Spinal cord (tissue), 10 donors: ENCODE measurements around the gene DYSF. TPM values are rescaled to one million over a fixed set of nuclear protein-coding genes. Genes with fewer than 3 reads are reported as not detected.

ENCODE experiments used
- DNase-seq, 6 donors: peaks; one replicate each; pipeline versions ENCODE4 v3.0.0 to v3.0.0-alpha.2; 2013 to 2015; ENCODE audit warnings: low spot score in 6 of 6, low read depth in 4 of 6
- H3K27ac ChIP-seq: one replicate; pipeline ENCODE4 v1.5.1; 2013; ENCODE audit warnings: low read depth, low read length, control low read depth
- H3K27me3 ChIP-seq: one replicate; pipeline ENCODE4 v1.6.1; 2013; ENCODE audit warnings: low read length; ENCODE audit not compliant: control insufficient read depth, insufficient read depth
- H3K36me3 ChIP-seq: one replicate; pipeline ENCODE4 v1.6.1; 2013; ENCODE audit warnings: low read length; ENCODE audit not compliant: control insufficient read depth, insufficient read depth
- H3K4me1 ChIP-seq: one replicate; pipeline ENCODE4 v1.6.1; 2013; ENCODE audit warnings: low read length; ENCODE audit not compliant: control insufficient read depth, insufficient read depth
- H3K4me3 ChIP-seq: one replicate; pipeline ENCODE4 v1.5.1; 2013; ENCODE audit warnings: low read depth, low read length, control low read depth
- H3K9me3 ChIP-seq: one replicate; pipeline ENCODE4 v1.6.1; 2013; ENCODE audit warnings: low read length; ENCODE audit not compliant: control insufficient read depth, insufficient read depth
- WGBS: methylation state at CpG from one replicate; pipeline ENCODE4 v1.1.5; 2013; ENCODE audit warnings: missing lambda C conversion rate; ENCODE audit not compliant: insufficient coverage; 5-methylcytosine and 5-hydroxymethylcytosine counted together
- polyA plus RNA-seq, 2 donors: library from polyadenylated mRNA; unstranded; fragments of 120-200 nt; gene quantifications; one replicate each; pipeline ENCODE4 v1.2.1, GENCODE V29; 2013; ENCODE audit not compliant: insufficient read length in 2 of 2
- total RNA-seq, 2 donors: library from RNA; depleted of rRNA in 1 of 2; stranded (reverse); fragments of 120-200 nt in 1 of 2; fragments of >200 nt in 1 of 2; gene quantifications; one replicate each; pipeline versions ENCODE4 v1.2.3 to v1.2.4, GENCODE V29; 2013 to 2014
- donor health status: healthy.

Gene DYSF
- total and polyA plus RNA-seq, 4 donors = 3.5 to 12.0 (median 6.7) TPM

GRCh38 chr2:71678874-71679273, 225.5 kb downstream of the DYSF start:
- Histone ChIP-seq H3K36me3 (no peaks in the 10 kb centered on the region), H3K27ac (no peak overlapping the region), H3K27me3 (no peaks in the 10 kb centered on the region), H3K4me3 (no peak overlapping the region), H3K9me3 (no peaks in the 10 kb centered on the region), H3K4me1 (no peaks in the 10 kb centered on the region)
- 95% methylated on average over 5 of the region's 6 CpGs for WGBS
- DNase-seq = no peak

GRCh38 chr2:71679491-71679890, 226.1 kb downstream of the DYSF start:
- no peak for DNase-seq
- Histone ChIP-seq H3K9me3 (no peaks in the 10 kb centered on the region), H3K27me3 (no peaks in the 10 kb centered on the region), H3K27ac (no peak overlapping the region), H3K4me3 (no peak overlapping the region), H3K4me1 (no peaks in the 10 kb centered on the region), H3K36me3 (no peaks in the 10 kb centered on the region)
- no CpG with 5 or more reads among the region's 4 CpGs for WGBS

GRCh38 chr2:71680925-71681324, 227.6 kb downstream of the DYSF start:
- 97% methylated on average over 5 of the region's 6 CpGs for WGBS
- no peak for DNase-seq
- no peaks in the 10 kb centered on the region for H3K27me3 ChIP-seq
- H3K27ac ChIP-seq = no peak overlapping the region
- peaks cover 6% of the 10 kb centered on the region for H3K4me1 ChIP-seq
- no peaks in the 10 kb centered on the region for H3K9me3 ChIP-seq
- no peaks in the 10 kb centered on the region for H3K36me3 ChIP-seq
- H3K4me3 ChIP-seq = no peak overlapping the region

GRCh38 chr2:71681626-71682025, 228.3 kb downstream of the DYSF start:
- Histone ChIP-seq H3K27ac (no peak overlapping the region), H3K36me3 (no peaks in the 10 kb centered on the region), H3K9me3 (no peaks in the 10 kb centered on the region), H3K4me1 (peaks cover 6% of the 10 kb centered on the region), H3K27me3 (no peaks in the 10 kb centered on the region), H3K4me3 (no peak overlapping the region)
- DNase-seq = no peak
- 96% methylated on average over 5 of the region's 5 CpGs for WGBS

- no peaks in the 10 kb centered on the region for H3K36me3 ChIP-seq
- H3K4me3 ChIP-seq = no peak overlapping the region
- no peaks in the 10 kb centered on the region for H3K27me3 ChIP-seq
- no peak overlapping the region for H3K27ac ChIP-seq
- H3K9me3 ChIP-seq = no peaks in the 10 kb centered on the region
- 98% methylated on average over 6 of the region's 11 CpGs for WGBS
- no peak for DNase-seq
- peaks cover 7% of the 10 kb centered on the region for H3K4me1 ChIP-seq
These were observed 229.0 kb downstream of the DYSF start for GRCh38 chr2:71682341-71682740.

GRCh38 chr2:71683070-71683469, 229.7 kb downstream of the DYSF start:
- WGBS = 60% methylated on average over 5 of the region's 6 CpGs
- Histone ChIP-seq H3K27me3 (no peaks in the 10 kb centered on the region), H3K4me3 (no peak overlapping the region), H3K4me1 (peaks cover 11% of the 10 kb centered on the region), H3K36me3 (no peaks in the 10 kb centered on the region), H3K9me3 (no peaks in the 10 kb centered on the region), H3K27ac (no peak overlapping the region)
- DNase-seq = no peak

- DNase-seq = no peak
- Histone ChIP-seq H3K36me3 (no peaks in the 10 kb centered on the region), H3K4me1 (peaks cover 11% of the 10 kb centered on the region), H3K27me3 (no peaks in the 10 kb centered on the region), H3K27ac (no peak overlapping the region), H3K9me3 (no peaks in the 10 kb centered on the region), H3K4me3 (no peak overlapping the region)
- WGBS = 91% methylated on average over 1 of the region's 1 CpG
These were observed 230.3 kb downstream of the DYSF start for GRCh38 chr2:71683666-71684065.

GRCh38 chr2:71684226-71685072, 231.1 kb downstream of the DYSF start:
- Histone ChIP-seq H3K27ac (no peak overlapping the region), H3K4me3 (no peak overlapping the region), H3K27me3 (no peaks in the 10 kb centered on the region), H3K36me3 (no peaks in the 10 kb centered on the region), H3K9me3 (no peaks in the 10 kb centered on the region), H3K4me1 (peaks cover 11% of the 10 kb centered on the region)
- WGBS = 89% methylated on average over 12 of the region's 13 CpGs
- no peak for DNase-seq

GRCh38 chr2:71685073-71685848, 231.9 kb downstream of the DYSF start:
- DNase-seq = no peak
- no peak overlapping the region for H3K27ac ChIP-seq
- WGBS = 72% methylated on average over 7 of the region's 10 CpGs
- H3K4me3 ChIP-seq = no peak overlapping the region
- H3K27me3 ChIP-seq = no peaks in the 10 kb centered on the region
- no peaks in the 10 kb centered on the region for H3K36me3 ChIP-seq
- peaks cover 11% of the 10 kb centered on the region for H3K4me1 ChIP-seq
- no peaks in the 10 kb centered on the region for H3K9me3 ChIP-seq
